Lower leg skin (tissue), 3 donors: Measurements from ENCODE around the gene CACNA1D.

ENCODE experiments used
- POLR2A ChIP-seq, 2 donors: fragments of 450-650 bp; IDR thresholded peaks; one replicate each; pipeline ENCODE4 v1.6.1; 2016 to 2017; ENCODE audit warnings: antibody characterized with exemption in 2 of 2, mild to moderate bottlenecking in 1 of 2, moderate library complexity in 1 of 2
- TF ChIP-seq, protein P1 (sequence below), 3 donors: fragments of 450-650 bp; IDR thresholded peaks; one replicate each; pipeline ENCODE4 v1.5.1; 2016; ENCODE audit warnings: antibody characterized with exemption in 3 of 3, mild to moderate bottlenecking in 3 of 3, moderate library complexity in 2 of 3

- no peak for TF ChIP-seq POLR2A (IDR thresholded peaks at IDR 0.05)
- TF ChIP-seq, protein P1, sequence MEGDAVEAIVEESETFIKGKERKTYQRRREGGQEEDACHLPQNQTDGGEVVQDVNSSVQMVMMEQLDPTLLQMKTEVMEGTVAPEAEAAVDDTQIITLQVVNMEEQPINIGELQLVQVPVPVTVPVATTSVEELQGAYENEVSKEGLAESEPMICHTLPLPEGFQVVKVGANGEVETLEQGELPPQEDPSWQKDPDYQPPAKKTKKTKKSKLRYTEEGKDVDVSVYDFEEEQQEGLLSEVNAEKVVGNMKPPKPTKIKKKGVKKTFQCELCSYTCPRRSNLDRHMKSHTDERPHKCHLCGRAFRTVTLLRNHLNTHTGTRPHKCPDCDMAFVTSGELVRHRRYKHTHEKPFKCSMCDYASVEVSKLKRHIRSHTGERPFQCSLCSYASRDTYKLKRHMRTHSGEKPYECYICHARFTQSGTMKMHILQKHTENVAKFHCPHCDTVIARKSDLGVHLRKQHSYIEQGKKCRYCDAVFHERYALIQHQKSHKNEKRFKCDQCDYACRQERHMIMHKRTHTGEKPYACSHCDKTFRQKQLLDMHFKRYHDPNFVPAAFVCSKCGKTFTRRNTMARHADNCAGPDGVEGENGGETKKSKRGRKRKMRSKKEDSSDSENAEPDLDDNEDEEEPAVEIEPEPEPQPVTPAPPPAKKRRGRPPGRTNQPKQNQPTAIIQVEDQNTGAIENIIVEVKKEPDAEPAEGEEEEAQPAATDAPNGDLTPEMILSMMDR (IDR thresholded peaks at IDR 0.05): no peak
Measured at GRCh38 chr3:53809267-53809666, 314.9 kb downstream of the CACNA1D start.
